PFSK-1 (cell line): ENCODE measurements around the gene HOTAIR.

Experiments used
- FOXP2 ChIP-seq: optimal IDR thresholded peaks from 2 replicates; pipeline ENCODE3; 2011; ENCODE audit warnings: borderline replicate concordance, control low read depth, inconsistent platforms; ENCODE audit not compliant: insufficient read depth; ENCODE audit errors: extremely low read length, extremely low read depth
- POLR2AphosphoS5 ChIP-seq: IDR thresholded peaks from 2 replicates; pipeline ENCODE4 v1.6.1; 2012; ENCODE audit warnings: low read depth, mild to moderate bottlenecking, control low read depth, low read length, moderate library complexity
- SIN3A ChIP-seq: IDR thresholded peaks from 2 replicates; pipeline ENCODE4 v1.6.1; 2012; ENCODE audit warnings: mild to moderate bottlenecking, low read length, moderate library complexity, borderline replicate concordance; ENCODE audit not compliant: insufficient read depth
- TAF1 ChIP-seq: IDR thresholded peaks from 2 replicates; pipeline ENCODE4 v1.6.1; 2012; ENCODE audit warnings: low read length, control low read depth, borderline replicate concordance; ENCODE audit not compliant: insufficient read depth
- TF ChIP-seq, protein P1 (sequence below), 2 experiments: IDR thresholded peaks; 2 replicates each; pipeline versions ENCODE4 v1.6.1 to v1.8.0; 2011 to 2012; ENCODE audit warnings: low read depth in 2 of 2, low read length in 2 of 2, control low read depth in 1 of 2, inconsistent platforms in 1 of 2, mild to moderate bottlenecking in 1 of 2, moderate library complexity in 1 of 2; ENCODE audit not compliant: insufficient read depth in 1 of 2

Gene HOTAIR

GRCh38 chr12:54017878-54018467 is 43.2 kb upstream of the HOTAIR start:
- TF ChIP-seq POLR2AphosphoS5, result peak; percentile 48; the same call in 1 of the 2 replicates
- TF ChIP-seq SIN3A, result no peak
- TF ChIP-seq TAF1, result no peak
- TF ChIP-seq FOXP2, result peak; percentile 69
- TF ChIP-seq, protein P1, sequence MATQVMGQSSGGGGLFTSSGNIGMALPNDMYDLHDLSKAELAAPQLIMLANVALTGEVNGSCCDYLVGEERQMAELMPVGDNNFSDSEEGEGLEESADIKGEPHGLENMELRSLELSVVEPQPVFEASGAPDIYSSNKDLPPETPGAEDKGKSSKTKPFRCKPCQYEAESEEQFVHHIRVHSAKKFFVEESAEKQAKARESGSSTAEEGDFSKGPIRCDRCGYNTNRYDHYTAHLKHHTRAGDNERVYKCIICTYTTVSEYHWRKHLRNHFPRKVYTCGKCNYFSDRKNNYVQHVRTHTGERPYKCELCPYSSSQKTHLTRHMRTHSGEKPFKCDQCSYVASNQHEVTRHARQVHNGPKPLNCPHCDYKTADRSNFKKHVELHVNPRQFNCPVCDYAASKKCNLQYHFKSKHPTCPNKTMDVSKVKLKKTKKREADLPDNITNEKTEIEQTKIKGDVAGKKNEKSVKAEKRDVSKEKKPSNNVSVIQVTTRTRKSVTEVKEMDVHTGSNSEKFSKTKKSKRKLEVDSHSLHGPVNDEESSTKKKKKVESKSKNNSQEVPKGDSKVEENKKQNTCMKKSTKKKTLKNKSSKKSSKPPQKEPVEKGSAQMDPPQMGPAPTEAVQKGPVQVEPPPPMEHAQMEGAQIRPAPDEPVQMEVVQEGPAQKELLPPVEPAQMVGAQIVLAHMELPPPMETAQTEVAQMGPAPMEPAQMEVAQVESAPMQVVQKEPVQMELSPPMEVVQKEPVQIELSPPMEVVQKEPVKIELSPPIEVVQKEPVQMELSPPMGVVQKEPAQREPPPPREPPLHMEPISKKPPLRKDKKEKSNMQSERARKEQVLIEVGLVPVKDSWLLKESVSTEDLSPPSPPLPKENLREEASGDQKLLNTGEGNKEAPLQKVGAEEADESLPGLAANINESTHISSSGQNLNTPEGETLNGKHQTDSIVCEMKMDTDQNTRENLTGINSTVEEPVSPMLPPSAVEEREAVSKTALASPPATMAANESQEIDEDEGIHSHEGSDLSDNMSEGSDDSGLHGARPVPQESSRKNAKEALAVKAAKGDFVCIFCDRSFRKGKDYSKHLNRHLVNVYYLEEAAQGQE (IDR thresholded peaks at IDR 0.05; ENCODE audit: insufficient read depth in 1 of 2, low read depth in 2 of 2, low read length in 2 of 2), result no peak

DNA sequence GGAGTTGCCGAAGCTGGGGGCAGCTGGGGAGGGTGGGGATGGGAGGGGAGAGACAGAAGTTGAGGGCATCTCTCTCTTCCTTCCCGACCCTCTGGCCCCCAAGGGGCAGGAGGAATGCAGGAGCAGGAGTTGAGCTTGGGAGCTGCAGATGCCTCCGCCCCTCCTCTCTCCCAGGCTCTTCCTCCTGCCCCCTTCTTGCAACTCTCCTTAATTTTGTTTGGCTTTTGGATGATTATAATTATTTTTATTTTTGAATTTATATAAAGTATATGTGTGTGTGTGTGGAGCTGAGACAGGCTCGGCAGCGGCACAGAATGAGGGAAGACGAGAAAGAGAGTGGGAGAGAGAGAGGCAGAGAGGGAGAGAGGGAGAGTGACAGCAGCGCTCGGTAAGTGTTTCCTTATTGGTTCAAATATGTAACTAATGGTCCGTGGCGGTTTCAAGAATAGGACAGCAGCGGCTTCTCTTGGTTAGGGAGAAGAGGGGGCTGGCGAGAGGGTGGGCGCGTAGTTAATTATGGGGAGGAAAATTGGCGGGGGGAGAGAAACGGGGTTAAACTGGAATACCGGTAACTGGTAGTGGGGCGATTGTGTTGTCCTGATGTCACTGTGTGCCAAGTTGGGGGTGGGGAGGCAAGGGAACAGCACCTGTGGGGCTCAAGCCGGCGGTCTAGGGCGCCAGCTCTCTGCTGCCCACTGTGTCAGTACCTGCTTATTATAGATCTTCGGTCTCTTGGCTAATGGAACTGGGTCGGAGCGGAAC is 42.5 kb upstream of the HOTAIR start:
- TF ChIP-seq POLR2AphosphoS5, result no peak
- TF ChIP-seq TAF1, result no peak
- TF ChIP-seq SIN3A, result no peak
- TF ChIP-seq, protein P1 (IDR thresholded peaks at IDR 0.05; ENCODE audit: insufficient read depth in 1 of 2, low read depth in 2 of 2, low read length in 2 of 2), result no peak
- TF ChIP-seq FOXP2, result no peak

GRCh38 chr12:54016478-54016964 is 41.8 kb upstream of the HOTAIR start:
- no peak for TF ChIP-seq TAF1
- TF ChIP-seq, protein P1 (IDR thresholded peaks at IDR 0.05; ENCODE audit: insufficient read depth in 1 of 2, low read depth in 2 of 2, low read length in 2 of 2), result no peak
- TF ChIP-seq SIN3A, result no peak
- no peak for TF ChIP-seq POLR2AphosphoS5
- TF ChIP-seq FOXP2, result no peak

DNA sequence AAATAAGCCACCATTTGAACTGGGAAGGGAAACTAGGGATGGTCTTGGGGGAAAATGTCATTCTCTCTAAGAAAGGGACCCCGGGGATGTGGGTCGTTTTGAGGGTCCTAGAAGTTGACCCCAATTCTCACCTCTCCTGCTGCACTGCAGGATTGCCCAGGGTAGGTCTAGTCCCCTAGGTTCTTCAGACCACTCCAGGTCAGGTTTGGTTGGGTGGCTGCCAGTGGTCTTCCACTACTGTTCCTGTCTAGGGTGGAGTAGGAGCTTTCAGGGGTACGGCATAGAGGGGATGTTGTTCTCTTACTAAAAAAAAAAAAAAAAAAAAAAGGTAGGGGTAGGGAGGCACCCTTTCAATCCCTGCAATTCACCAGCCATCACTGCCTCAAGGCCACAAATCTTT is 41.3 kb upstream of the HOTAIR start:
- TF ChIP-seq TAF1, result no peak
- TF ChIP-seq, protein P1 (IDR thresholded peaks at IDR 0.05; ENCODE audit: insufficient read depth in 1 of 2, low read depth in 2 of 2, low read length in 2 of 2), result no peak
- TF ChIP-seq POLR2AphosphoS5, result no peak
- TF ChIP-seq SIN3A, result no peak
- TF ChIP-seq FOXP2, result no peak
